ENCODE results near the gene RPL10A.

The RPL10A gene

GRCh38 chr6:35492258-35492973 lies 24.2 kb downstream of the RPL10A start:
- no peaks in the 10 kb centered on the region for H3K36me3 ChIP-seq (ENCODE audit: control insufficient read depth, insufficient read depth, low read length)
- H3K27me3 ChIP-seq (replicated peaks; ENCODE audit: control insufficient read depth, insufficient read depth, low read length), result peaks cover 6% of the 10 kb centered on the region
- DNase-seq (ENCODE audit: extremely low read depth, insufficient read length), result no peak
- H3K4me3 ChIP-seq (replicated peaks; ENCODE audit: low read depth, low read length), result no peak overlapping the region
- no peak for TF ChIP-seq CTCF (IDR thresholded peaks at IDR 0.05; ENCODE audit: insufficient read depth, low read length, poor library complexity, severe bottlenecking)

- Histone ChIP-seq H3K36me3 (ENCODE audit: control insufficient read depth, insufficient read depth, low read length) (no peaks in the 10 kb centered on the region), H3K4me3 (replicated peaks; ENCODE audit: low read depth, low read length) (no peak overlapping the region), H3K27me3 (replicated peaks; ENCODE audit: control insufficient read depth, insufficient read depth, low read length) (peaks cover 6% of the 10 kb centered on the region)
- no peak for DNase-seq (ENCODE audit: extremely low read depth, insufficient read length)
- TF ChIP-seq CTCF (IDR thresholded peaks at IDR 0.05; ENCODE audit: insufficient read depth, low read length, poor library complexity, severe bottlenecking), result no peak
These were observed 24.7 kb downstream of the RPL10A start for GRCh38 chr6:35492974-35493284.

GRCh38 chr6:35493307-35493983 lies 25.2 kb downstream of the RPL10A start:
- no peak for TF ChIP-seq CTCF (IDR thresholded peaks at IDR 0.05; ENCODE audit: insufficient read depth, low read length, poor library complexity, severe bottlenecking)
- no peak for DNase-seq (ENCODE audit: extremely low read depth, insufficient read length)
- H3K36me3 ChIP-seq (ENCODE audit: control insufficient read depth, insufficient read depth, low read length), result no peaks in the 10 kb centered on the region
- H3K4me3 ChIP-seq (replicated peaks; ENCODE audit: low read depth, low read length), result no peak overlapping the region
- peaks cover 8% of the 10 kb centered on the region for H3K27me3 ChIP-seq (replicated peaks; ENCODE audit: control insufficient read depth, insufficient read depth, low read length)

- Histone ChIP-seq H3K36me3 (ENCODE audit: control insufficient read depth, insufficient read depth, low read length) (no peaks in the 10 kb centered on the region), H3K4me3 (replicated peaks; ENCODE audit: low read depth, low read length) (no peak overlapping the region), H3K27me3 (replicated peaks; ENCODE audit: control insufficient read depth, insufficient read depth, low read length) (peaks cover 11% of the 10 kb centered on the region)
- no peak for TF ChIP-seq CTCF (IDR thresholded peaks at IDR 0.05; ENCODE audit: insufficient read depth, low read length, poor library complexity, severe bottlenecking)
- no peak for DNase-seq (ENCODE audit: extremely low read depth, insufficient read length)
These were observed 26.0 kb downstream of the RPL10A start for GRCh38 chr6:35494161-35494563.

- H3K27me3 ChIP-seq (replicated peaks; ENCODE audit: control insufficient read depth, insufficient read depth, low read length), result peaks cover 9% of the 10 kb centered on the region
- no peak for TF ChIP-seq CTCF (IDR thresholded peaks at IDR 0.05; ENCODE audit: insufficient read depth, low read length, poor library complexity, severe bottlenecking)
- H3K36me3 ChIP-seq (ENCODE audit: control insufficient read depth, insufficient read depth, low read length), result no peaks in the 10 kb centered on the region
- no peak for DNase-seq (ENCODE audit: extremely low read depth, insufficient read length)
- H3K4me3 ChIP-seq (replicated peaks; ENCODE audit: low read depth, low read length), result no peak overlapping the region
These were observed 27.2 kb downstream of the RPL10A start for GRCh38 chr6:35495258-35496035.

Data from GM06990 (cell line).